Thoracic aorta (tissue), 2 donors: ENCODE results near the gene TNRC6B. TPM values are rescaled to one million over a fixed set of nuclear protein-coding genes. Genes with fewer than 3 reads are reported as not detected.
A peak's percentile ranks its signal among the peaks of the same experiment; 100 is the strongest.

Source experiments
- ATAC-seq: fragments of 150-250 bp; one replicate; pipeline ENCODE4 v1.8.0; 2017; ENCODE audit warnings: low read depth; ENCODE audit not compliant: insufficient number of reproducible peaks, low FRiP score
- DNase-seq: peaks from one replicate; pipeline ENCODE4 v3.0.0-alpha.2; 2020; ENCODE audit warnings: low spot score
- H3K27ac ChIP-seq, 2 donors: fragments of 200-600 bp; sonication (generic); 1 replicate in 1 of 2; 2 replicates in 1 of 2; pipeline ENCODE4 v1.5.1; 2016; ENCODE audit warnings: mild to moderate bottlenecking in 2 of 2, moderate library complexity in 2 of 2
- H3K27me3 ChIP-seq: fragments of 200-600 bp; sonication (generic); replicated peaks from 2 replicates; pipeline ENCODE4 v1.6.0; 2016; ENCODE audit warnings: mild to moderate bottlenecking; ENCODE audit not compliant: insufficient read depth
- H3K36me3 ChIP-seq: fragments of 200-600 bp; sonication (generic); one replicate; pipeline ENCODE4 v1.5.1; 2016
- H3K4me1 ChIP-seq, 2 donors: fragments of 200-600 bp; sonication (generic); 1 replicate in 1 of 2; 2 replicates in 1 of 2; pipeline versions ENCODE4 v1.5.1 to v1.6.0; 2016; ENCODE audit warnings: low read depth in 2 of 2, mild to moderate bottlenecking in 1 of 2; ENCODE audit not compliant: control insufficient read depth in 1 of 2
- H3K4me3 ChIP-seq: fragments of 200-600 bp; sonication (generic); 2 replicates; pipeline ENCODE4 v1.5.1; 2016; ENCODE audit warnings: mild to moderate bottlenecking
- H3K9me3 ChIP-seq: fragments of 200-600 bp; sonication (generic); 2 replicates; pipeline ENCODE4 v1.5.1; 2016
- total RNA-seq, 2 donors: library from RNA; depleted of rRNA; stranded (reverse); fragments of >200 nt; gene quantifications; one replicate each; pipeline versions ENCODE4 v1.1.0 to v1.2.3, GENCODE V29; 2016
- TF ChIP-seq, protein P1 (sequence below): fragments of 200-600 bp; sonication (generic); IDR thresholded peaks from one replicate; pipeline ENCODE4 v1.5.1; 2019; ENCODE audit warnings: antibody characterized with exemption

TNRC6B gene
- total RNA-seq, 2 donors from 2014 or later = 58.5 to 98.0 TPM

- TF ChIP-seq, protein P1, sequence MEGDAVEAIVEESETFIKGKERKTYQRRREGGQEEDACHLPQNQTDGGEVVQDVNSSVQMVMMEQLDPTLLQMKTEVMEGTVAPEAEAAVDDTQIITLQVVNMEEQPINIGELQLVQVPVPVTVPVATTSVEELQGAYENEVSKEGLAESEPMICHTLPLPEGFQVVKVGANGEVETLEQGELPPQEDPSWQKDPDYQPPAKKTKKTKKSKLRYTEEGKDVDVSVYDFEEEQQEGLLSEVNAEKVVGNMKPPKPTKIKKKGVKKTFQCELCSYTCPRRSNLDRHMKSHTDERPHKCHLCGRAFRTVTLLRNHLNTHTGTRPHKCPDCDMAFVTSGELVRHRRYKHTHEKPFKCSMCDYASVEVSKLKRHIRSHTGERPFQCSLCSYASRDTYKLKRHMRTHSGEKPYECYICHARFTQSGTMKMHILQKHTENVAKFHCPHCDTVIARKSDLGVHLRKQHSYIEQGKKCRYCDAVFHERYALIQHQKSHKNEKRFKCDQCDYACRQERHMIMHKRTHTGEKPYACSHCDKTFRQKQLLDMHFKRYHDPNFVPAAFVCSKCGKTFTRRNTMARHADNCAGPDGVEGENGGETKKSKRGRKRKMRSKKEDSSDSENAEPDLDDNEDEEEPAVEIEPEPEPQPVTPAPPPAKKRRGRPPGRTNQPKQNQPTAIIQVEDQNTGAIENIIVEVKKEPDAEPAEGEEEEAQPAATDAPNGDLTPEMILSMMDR = no peak
- DNase-seq (no peak), ATAC-seq (no peak)
- H3K27ac ChIP-seq = peak overlapping the region; percentile 49 to 62
- no peaks in the 10 kb centered on the region for H3K27me3 ChIP-seq
- no peaks in the 10 kb centered on the region for H3K9me3 ChIP-seq
- H3K4me3 ChIP-seq = no peak overlapping the region
- peaks cover 54 to 78% of the 10 kb centered on the region in 2 donors for H3K4me1 ChIP-seq
- H3K36me3 ChIP-seq = no peaks in the 10 kb centered on the region
These were observed 33.1 kb downstream of the TNRC6B start for GRCh38 chr22:40210818-40211217.

DNA sequence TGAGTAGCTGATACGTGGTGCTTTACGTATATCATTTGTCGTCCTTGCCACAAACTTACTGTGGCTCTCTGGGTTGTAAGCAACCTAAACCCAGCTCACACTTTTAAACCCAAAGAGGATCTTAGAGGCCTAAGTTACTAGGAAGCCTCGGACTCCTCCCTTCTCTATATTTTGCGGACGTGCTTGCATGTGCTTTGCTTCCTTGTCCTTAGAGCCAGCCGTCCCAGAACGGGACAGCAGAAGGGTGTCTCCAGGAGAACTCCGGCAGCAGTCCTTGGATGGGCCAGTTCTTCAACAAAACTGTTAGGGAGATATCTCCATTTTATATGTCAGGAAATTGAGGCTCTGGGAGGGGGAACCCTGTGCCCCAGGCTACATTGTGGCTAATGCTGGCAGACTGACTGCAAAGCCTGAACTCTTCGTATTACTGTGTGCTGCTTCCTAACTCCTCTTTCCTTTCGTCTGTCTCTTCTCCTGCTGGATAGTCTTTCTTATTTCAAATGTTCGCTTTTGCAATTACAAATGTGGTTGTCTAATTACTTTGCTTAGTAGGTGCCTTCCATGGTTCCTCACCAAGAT, 33.8 kb downstream of the TNRC6B start:
- DNase-seq (no peak), ATAC-seq (no peak)
- Histone ChIP-seq H3K4me3 (no peak overlapping the region), H3K9me3 (no peaks in the 10 kb centered on the region), H3K36me3 (no peaks in the 10 kb centered on the region), H3K4me1 (peaks cover 58 to 85% of the 10 kb centered on the region in 2 donors), H3K27ac (peak overlapping the region; percentile 49 to 62), H3K27me3 (no peaks in the 10 kb centered on the region)
- TF ChIP-seq, protein P1 = no peak

DNA sequence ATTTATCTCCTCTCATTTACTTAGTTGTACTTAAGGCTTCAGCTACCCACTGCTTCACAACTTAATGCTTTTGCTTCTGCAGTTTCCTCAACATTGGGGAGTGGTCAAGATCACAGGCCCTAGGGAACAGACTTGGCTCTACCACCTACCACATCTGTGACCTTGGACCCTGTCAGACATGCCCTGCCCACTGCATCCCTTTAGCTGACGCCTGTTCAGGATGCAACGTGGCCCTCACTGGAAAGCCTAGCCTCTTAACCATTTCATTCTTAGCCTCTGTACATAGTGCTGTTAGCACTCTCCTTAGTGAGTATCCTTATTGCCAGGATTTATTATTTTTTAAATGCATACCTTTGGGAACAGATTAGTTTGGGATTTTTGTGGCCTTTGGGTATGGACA, 34.4 kb downstream of the TNRC6B start:
- DNase-seq (no peak), ATAC-seq (no peak)
- Histone ChIP-seq H3K4me1 (peaks cover 58 to 89% of the 10 kb centered on the region in 2 donors), H3K9me3 (no peaks in the 10 kb centered on the region), H3K27me3 (no peaks in the 10 kb centered on the region), H3K4me3 (no peak overlapping the region), H3K27ac (peak overlapping the region; percentile 49 to 62), H3K36me3 (no peaks in the 10 kb centered on the region)
- TF ChIP-seq, protein P1 = no peak

- H3K4me3 ChIP-seq = no peak overlapping the region
- peak overlapping the region in 1 of 2 donors; percentile 62 for H3K27ac ChIP-seq
- no peak for DNase-seq
- no peak for ATAC-seq
- TF ChIP-seq, protein P1 = no peak
- H3K9me3 ChIP-seq = no peaks in the 10 kb centered on the region
- no peaks in the 10 kb centered on the region for H3K27me3 ChIP-seq
- no peaks in the 10 kb centered on the region for H3K36me3 ChIP-seq
- peaks cover 55 to 90% of the 10 kb centered on the region in 2 donors for H3K4me1 ChIP-seq
These were observed 35.8 kb downstream of the TNRC6B start for GRCh38 chr22:40213478-40213877.

DNA sequence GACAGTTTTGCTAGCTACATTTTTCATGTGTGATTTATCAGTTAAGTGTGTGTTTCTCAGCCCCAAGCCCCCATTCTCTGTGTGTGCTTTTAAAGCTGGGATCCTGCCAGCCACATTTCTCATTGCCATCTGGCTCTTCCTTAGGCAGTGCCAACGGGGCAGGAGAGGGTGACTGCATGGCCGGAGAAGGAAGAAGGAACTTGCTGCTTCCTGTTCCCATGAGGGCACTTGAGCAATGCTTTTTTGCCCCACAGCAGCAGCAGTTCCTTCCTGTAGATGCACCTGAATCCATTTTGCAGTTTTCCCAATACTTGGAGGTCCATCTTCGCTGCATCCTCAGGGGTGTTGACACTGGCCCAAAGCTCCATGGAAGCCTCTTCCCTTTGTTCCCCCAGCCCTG, 37.5 kb downstream of the TNRC6B start:
- ATAC-seq = no peak
- Histone ChIP-seq H3K27ac (peak overlapping the region; percentile 14), H3K9me3 (no peaks in the 10 kb centered on the region), H3K4me3 (no peak overlapping the region), H3K27me3 (no peaks in the 10 kb centered on the region), H3K36me3 (no peaks in the 10 kb centered on the region), H3K4me1 (peaks cover 39 to 90% of the 10 kb centered on the region in 2 donors)
- TF ChIP-seq, protein P1 = no peak
- no peak for DNase-seq
